ENCODE measurements around the gene PLS1. TPM values are rescaled to one million over a fixed set of nuclear protein-coding genes. Genes with fewer than 3 reads are reported as not detected.
"Not testable (repeated sequence)": the region's sequence is repeated elsewhere in the genome, so short reads cannot be mapped to it uniquely, and the experiment has no call there.

PLS1 gene
- total RNA-seq, 4 donors from 2014 or later = 13.3 to 21.3 (median 16.8) TPM

DNA sequence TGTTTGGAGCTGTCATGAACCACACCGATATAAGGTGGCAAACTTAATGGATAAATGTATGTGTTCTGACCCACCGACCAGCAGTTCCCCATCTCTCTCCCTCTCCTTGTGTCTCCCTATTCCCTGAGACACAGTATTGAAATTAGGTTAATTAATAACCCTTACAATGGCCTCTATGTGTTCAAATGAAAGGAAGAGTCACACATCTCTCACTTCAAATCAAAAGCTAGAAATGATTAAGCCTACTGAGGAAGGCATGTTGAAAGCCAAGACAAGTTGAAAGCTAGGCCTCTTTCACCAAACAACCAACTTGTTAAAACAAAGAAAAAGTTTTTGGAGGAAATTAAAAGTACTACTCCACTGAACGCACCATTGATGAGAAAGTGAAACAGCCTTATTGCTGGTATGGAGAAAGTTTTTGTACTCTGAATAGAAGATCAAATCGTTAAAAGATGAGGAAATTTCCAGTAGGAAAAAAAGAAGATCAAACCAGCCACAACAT is 32.6 kb upstream of the PLS1 start:
- H3K27ac ChIP-seq = no peak overlapping the region
- no peaks in the 10 kb centered on the region for H3K27me3 ChIP-seq
- H3K4me1 ChIP-seq = peaks cover 0 to 6% of the 10 kb centered on the region in 2 donors
- DNase-seq = no peak
- peaks cover 1 to 10% of the 10 kb centered on the region in 2 donors for H3K36me3 ChIP-seq
- H3K4me3 ChIP-seq (replicated peaks in 1 of 3) = no peak overlapping the region
- 85 to 90% methylated on average over 4 of the region's 4 CpGs for WGBS, 2 donors
- intact Hi-C loops (cut with DNase I) = no loop called here
- TF ChIP-seq, protein P1, sequence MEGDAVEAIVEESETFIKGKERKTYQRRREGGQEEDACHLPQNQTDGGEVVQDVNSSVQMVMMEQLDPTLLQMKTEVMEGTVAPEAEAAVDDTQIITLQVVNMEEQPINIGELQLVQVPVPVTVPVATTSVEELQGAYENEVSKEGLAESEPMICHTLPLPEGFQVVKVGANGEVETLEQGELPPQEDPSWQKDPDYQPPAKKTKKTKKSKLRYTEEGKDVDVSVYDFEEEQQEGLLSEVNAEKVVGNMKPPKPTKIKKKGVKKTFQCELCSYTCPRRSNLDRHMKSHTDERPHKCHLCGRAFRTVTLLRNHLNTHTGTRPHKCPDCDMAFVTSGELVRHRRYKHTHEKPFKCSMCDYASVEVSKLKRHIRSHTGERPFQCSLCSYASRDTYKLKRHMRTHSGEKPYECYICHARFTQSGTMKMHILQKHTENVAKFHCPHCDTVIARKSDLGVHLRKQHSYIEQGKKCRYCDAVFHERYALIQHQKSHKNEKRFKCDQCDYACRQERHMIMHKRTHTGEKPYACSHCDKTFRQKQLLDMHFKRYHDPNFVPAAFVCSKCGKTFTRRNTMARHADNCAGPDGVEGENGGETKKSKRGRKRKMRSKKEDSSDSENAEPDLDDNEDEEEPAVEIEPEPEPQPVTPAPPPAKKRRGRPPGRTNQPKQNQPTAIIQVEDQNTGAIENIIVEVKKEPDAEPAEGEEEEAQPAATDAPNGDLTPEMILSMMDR (IDR thresholded peaks at IDR 0.05) = no peak
- TF ChIP-seq POLR2A (IDR thresholded peaks at IDR 0.05) = no peak
- H3K9me3 ChIP-seq = no peaks in the 10 kb centered on the region

DNA sequence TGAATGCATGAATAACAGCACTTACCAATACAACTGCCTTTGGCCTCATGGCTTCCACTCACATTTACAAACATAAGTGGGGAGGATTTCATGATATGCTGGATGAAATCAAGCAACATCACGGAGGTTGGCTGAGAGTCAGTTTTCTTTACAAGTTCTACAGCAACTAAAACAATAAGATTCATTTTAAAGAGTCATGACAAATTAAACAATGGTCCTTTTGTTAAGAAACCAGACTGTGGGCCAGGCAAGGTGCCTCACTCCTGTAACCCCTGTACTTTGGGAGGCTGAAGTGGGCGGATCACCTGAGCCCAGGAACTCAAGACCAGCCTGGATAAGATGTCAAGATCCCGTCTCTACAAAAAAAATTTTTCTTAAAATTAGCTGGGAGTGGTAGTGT is 30.1 kb upstream of the PLS1 start:
- Histone ChIP-seq H3K36me3 (peaks cover 0 to 7% of the 10 kb centered on the region in 2 donors), H3K4me3 (replicated peaks in 1 of 3) (no peak overlapping the region), H3K4me1 (peaks cover 0 to 6% of the 10 kb centered on the region in 2 donors), H3K27me3 (no peaks in the 10 kb centered on the region), H3K27ac (no peak overlapping the region), H3K9me3 (no peaks in the 10 kb centered on the region)
- peak; percentile 8 to 29 for DNase-seq
- intact Hi-C loops (cut with DNase I) = no loop called here
- WGBS, 2 donors = 51 to 63% methylated on average over 3 of the region's 3 CpGs
- TF ChIP-seq, protein P1 (IDR thresholded peaks at IDR 0.05) = no peak
- TF ChIP-seq POLR2A (IDR thresholded peaks at IDR 0.05) = no peak

DNA sequence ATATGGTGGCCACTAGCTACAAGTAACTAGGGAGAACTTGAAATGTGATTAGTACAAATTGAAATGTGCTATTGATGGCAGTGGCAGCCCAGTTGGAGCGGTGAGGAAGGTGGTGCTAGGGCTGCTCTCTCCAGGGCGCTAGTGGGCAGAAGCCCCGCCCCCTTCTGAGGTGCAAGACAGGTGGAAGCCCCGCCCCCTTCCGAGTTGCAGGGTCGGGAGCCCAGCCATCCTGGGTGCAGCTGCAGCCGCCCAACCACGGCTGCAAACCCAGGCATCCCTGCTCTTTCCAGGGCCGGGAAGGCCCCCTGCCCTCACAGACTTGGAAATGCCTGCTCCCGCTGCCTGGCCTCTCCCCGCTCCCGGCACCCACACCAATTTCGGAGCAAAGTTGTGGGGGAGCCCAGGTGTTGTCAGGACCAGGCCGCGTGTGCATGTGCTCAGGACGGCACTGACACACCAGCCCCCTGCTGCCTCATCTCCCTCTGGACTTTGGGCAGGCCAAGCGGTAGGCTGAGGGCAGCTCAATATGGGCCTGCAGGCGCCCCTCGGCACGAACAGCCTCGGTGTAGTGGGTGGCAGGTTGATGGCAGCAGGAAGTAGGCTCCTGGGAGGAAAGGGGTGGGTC is 27.7 kb upstream of the PLS1 start:
- no peaks in the 10 kb centered on the region for H3K9me3 ChIP-seq
- WGBS, 2 donors = 73 to 83% methylated on average over 12 to 21 of the region's 21 CpGs
- H3K4me1 ChIP-seq = peaks cover 0 to 6% of the 10 kb centered on the region in 2 donors
- H3K27ac ChIP-seq = no peak overlapping the region
- TF ChIP-seq, protein P1 (IDR thresholded peaks at IDR 0.05) = no peak
- TF ChIP-seq POLR2A (IDR thresholded peaks at IDR 0.05) = no peak
- DNase-seq = no peak
- intact Hi-C loops (cut with DNase I) = no loop called here
- peaks cover 0 to 7% of the 10 kb centered on the region in 2 donors for H3K36me3 ChIP-seq
- H3K27me3 ChIP-seq = no peaks in the 10 kb centered on the region
- H3K4me3 ChIP-seq (replicated peaks in 1 of 3) = no peak overlapping the region

DNA sequence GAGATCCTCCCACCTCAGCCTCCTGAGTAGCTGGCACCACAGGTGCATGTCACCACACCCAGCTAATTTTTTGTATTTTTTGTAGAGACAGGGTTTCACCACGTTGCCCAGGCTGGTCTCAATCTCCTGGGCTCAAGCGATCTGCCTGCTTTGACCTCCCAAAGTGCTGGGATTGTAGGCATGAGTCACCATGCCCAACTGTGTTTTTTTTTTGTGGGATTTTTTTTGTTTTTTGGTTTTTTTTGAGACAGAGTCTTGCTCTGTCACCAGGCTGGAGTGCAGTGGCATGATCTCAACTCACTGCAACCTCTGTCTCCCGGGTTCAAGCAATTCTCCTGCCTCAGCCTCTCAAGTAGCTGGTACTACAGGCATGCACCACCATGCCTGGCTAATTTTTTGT is 26.8 kb upstream of the PLS1 start:
- DNase-seq; H3K9me3 ChIP-seq; H3K36me3 ChIP-seq; H3K4me3 ChIP-seq (replicated peaks in 1 of 3); H3K27ac ChIP-seq; H3K4me1 ChIP-seq; H3K27me3 ChIP-seq; intact Hi-C loops (cut with DNase I): not testable (repeated sequence)
- WGBS, 2 donors = 94% methylated on average over 3 of the region's 3 CpGs

DNA sequence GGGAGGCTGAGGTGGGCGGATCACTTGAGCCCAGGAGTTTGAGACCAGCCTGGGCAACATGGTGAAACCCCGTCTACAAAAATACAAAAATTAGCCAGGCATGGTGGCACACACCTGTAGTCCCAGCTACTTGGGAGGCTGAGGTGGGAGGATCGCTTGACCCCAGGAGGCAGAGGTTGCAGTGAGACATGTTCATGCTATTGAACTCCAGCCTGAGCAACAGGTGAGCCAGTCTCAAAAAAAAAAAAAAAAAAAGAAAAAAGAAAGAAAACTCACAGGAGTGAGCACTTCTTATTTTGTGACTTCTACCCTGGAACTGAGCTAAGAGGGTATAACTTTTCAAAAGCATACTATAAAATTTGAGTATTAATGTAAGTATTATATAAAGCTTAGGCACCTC is 22.0 kb upstream of the PLS1 start:
- intact Hi-C loops (cut with DNase I); H3K36me3 ChIP-seq; H3K27me3 ChIP-seq; H3K27ac ChIP-seq; H3K4me3 ChIP-seq (replicated peaks in 1 of 3); DNase-seq; H3K9me3 ChIP-seq: not testable (repeated sequence)
- 89 to 99% methylated on average over 3 of the region's 3 CpGs for WGBS, 2 donors
- H3K4me1 ChIP-seq = peaks cover 0 to 13% of the 10 kb centered on the region in 2 donors

DNA sequence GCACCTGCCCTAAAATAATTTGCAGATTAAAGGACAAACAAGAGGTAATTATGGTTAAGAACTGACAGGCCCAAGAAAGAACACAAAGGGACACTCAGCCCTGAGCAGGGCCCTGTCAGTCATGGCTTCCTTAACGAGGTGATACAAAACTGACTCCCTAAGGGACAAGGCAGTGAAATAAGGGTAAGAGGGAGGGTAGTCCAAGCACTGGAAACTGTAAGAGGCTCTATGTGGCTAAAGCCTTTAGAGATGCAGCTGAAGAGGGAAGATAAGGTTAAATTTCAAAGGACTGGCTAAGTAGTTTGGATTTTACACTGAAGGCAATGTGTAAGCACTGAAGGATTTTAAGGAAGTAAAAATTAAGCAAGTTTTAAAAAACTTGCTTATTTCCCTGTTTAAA is 21.5 kb upstream of the PLS1 start:
- Histone ChIP-seq H3K27ac (no peak overlapping the region), H3K4me3 (replicated peaks in 1 of 3) (no peak overlapping the region), H3K9me3 (no peaks in the 10 kb centered on the region), H3K4me1 (peaks cover 0 to 16% of the 10 kb centered on the region in 2 donors), H3K27me3 (no peaks in the 10 kb centered on the region), H3K36me3 (no peaks in the 10 kb centered on the region)
- no peak for DNase-seq
- no peak for TF ChIP-seq POLR2A (IDR thresholded peaks at IDR 0.05)
- TF ChIP-seq, protein P1 (IDR thresholded peaks at IDR 0.05) = no peak
- 45 to 60% methylated on average over 1 of the region's 1 CpG for WGBS, 2 donors
- intact Hi-C loops (cut with DNase I) = no loop called here
